SIG-M5 treated with dmso at 0.1 percent for 504 hours (cell line): ENCODE data around the gene DUS1L.

Experiments used
- DNase-seq: peaks from one replicate; lab custom pipeline; 2025; ENCODE audit not compliant: unreplicated experiment; lab: John Stamatoyannopoulos, UW

Gene DUS1L

DNA sequence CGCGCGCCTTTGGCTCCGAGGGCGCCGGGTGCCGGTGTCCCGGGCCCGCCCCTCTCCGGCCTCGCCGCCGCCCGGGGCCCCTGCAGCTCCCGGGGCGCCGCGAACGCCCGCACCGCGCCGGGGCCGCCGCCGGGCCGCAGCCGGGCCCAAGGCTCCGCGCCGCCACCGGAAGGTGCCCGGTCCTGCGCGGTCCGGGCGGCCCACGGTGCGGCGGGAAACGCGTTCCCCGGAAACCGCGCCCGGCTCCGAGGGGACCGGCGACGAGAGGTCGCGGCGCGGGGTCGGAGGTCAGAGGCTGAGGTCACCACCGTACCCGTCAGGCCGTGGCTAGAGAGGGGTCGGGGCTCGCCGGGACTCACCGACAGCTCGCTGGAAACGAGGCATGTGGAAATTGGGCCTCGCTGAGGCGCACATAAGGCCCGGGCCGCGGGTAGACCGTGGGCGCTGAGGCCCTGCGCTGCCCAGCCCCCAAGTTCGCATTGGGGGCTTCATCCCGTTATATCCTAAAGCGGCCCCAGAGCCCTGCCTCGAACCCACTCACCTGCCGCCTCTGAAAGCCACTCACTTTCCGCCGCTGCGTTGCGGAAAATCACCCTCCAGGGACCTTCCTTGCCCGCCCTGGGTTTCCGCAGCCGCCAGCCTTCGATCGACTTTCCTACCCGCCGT, at the start of gene DUS1L:
Gene DUS1L (minus strand): TSS at position 167 of the 666 bp plus-strand sequence. CDS start 745 bp downstream, outside the sequence.
- peak; percentile 30 for DNase-seq

DNA sequence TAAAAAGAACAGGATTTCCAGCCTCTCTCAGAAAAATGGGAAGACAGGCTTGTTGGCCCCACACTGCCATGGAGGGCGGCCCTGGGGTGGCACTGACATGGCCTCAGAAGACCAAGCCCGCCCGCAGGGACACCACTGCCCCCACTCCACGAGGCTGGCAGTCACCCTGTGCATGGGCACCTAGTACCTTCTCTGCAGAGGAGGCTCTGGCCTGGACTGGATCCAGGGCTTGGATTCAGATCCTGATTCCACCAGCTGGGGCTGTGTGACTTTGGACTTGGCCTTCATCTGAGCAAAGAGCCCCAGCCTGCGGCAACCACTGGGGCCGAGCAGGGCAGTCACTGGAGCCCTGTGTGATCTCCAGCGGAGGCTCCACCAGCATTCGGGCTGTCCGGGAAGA, 49.3 kb upstream of the DUS1L start:
- no peak for DNase-seq

DNA sequence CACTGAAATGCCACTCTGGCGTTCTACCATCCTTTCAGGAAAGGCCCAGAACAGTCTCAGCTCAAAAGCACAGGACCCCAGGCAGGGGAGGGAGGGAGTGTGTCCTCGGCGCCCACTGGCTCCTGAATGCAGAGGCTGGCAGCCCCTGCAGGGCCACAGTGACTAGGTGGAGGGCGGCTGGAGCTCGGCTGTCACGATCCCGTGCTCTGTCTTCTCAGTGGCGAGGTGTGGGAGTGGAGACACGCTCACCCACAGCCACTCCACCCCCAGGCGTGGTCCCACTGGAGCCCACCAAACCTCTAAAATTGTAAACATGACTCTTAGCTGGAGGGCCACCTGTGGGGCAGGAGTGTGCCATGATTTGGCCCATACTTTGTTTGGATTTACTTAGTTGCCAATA, 48.8 kb upstream of the DUS1L start:
- no peak for DNase-seq

DNA sequence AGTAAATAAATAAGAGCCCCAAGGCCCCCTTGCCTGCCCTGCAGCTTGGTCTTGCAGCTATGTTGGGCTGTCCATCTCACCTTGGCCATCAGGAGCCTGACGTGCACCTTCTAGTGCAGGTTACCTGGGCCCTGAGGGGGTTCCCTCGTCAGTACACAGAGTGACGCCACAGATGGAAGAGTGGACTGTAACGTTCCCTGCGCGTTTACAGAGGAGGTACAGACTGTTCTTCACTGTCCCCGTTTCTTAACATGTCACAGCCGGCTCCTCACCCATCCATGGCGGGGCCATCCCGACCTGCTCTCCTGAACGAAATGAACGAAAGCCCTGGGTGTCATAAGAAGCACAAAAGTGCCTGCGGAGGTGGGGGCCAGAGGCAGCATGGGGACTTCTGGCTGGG, 48.3 kb upstream of the DUS1L start:
- DNase-seq = no peak

DNA sequence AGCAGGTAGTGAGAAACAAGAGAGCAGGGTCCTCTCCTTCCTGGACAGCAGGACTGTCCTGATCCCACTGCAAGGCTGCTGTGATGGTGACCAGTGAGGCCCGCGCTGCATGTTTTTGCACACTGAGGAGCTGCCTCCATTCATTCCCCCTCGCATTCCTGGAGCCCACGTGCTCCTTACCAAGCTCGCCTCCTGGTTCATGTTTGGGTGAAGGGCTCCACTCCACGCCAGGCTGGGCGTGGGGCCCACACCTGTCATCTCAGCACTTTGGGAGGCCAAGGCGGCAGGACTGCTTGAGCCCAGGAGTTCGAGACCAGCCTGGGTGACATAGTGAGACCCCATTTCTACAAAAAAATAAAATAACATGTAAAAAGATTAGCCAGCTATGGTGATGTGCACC, 47.8 kb upstream of the DUS1L start:
- DNase-seq = no peak

DNA sequence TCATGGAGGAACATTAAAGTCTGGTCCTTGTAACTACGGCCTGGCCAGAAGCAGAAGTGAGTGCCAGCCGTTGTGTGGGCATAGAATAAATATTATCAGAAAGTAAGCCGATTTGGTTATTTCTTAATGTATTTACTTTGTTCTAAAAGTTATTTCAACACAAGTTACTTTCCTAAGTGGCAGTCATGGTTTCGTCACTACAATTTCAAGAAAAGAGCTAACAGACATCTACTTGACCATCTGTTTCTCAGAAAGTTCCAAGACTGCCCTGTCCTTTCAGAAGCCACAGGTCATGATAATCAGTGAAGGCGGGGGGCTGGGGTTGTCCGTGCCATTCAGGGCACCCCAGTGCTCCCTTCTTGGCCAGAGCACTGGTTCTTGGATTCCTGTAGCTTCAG, 47.3 kb upstream of the DUS1L start:
- no peak for DNase-seq

DNA sequence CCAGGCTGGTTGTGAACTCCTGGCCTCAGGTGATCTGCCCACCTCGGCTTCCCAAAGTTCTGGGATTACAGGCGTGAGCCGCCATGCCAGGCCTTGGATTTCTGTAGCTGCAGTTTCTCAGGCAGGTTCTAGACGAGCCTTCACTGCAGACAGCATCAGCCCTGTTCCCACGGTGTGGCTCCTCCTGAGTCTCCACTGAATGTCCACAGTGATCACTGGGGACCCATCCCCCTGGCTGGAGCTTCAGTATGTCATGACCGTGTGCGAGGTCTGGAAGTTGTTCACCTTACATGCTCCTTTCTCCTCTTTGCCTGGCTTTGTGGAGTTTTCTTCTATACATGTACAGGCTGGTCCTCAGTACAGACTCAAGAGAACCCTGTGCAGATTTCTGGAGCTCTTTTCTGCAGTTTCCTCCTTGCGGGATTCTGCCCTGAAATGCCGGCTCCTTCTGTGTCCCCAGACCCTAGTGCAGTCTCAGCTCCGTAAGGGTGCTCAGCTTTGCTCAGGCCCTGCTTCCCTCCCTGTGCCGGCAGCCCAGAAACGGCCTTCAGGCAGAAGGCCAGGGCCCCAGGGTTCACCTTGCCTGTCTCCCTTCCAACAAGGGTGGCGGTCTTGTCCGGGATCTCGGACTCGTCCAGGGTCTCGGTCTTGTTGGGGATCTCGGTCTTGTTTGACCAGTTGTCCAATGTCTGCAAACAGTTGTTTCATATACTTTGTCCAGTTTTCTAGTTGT, 46.7 kb upstream of the DUS1L start:
- DNase-seq = no peak

DNA sequence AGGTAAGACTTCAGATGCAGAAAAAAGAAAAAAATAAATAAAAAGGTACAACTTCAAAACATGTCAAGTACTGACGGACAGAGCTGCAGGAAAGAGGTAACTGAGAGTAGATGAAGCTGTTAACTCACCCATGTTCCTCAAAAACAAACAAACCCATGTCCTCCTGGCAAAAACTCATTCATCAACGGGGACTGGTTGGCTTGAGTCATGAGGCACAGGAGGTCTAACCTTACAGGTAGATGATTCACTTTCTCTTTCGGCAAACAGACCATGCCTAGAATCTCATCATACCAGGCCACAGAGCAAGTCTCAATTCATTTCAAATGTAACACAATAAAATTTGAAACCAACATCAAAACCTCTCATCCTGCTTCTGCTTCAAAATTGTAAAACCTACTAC, 44.7 kb upstream of the DUS1L start:
- peak; percentile 21 for DNase-seq

DNA sequence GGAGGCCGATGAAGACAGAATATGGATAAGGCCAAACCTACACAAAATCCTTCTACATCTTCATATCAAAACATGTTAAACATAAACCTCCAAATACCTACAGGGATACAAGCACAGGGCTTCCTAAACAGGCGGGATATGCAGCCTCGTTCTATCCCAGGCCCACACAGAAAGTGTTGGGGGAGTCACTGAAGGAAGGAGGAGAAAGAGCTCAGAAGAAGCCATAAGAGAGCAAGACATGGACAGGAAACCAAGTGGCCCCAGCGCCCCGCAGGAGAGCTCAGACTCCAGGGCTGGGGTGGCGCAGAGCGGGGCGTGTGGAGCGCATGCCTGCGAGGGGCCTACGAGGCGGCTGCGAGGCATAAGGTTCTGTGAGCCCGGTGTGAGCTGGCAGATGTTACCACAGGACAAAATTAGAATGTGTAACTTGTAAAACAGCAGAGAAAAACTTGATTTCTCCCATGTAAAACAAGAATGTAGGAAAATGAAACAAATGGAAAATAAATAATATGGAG, 43.4 kb upstream of the DUS1L start:
- no peak for DNase-seq

DNA sequence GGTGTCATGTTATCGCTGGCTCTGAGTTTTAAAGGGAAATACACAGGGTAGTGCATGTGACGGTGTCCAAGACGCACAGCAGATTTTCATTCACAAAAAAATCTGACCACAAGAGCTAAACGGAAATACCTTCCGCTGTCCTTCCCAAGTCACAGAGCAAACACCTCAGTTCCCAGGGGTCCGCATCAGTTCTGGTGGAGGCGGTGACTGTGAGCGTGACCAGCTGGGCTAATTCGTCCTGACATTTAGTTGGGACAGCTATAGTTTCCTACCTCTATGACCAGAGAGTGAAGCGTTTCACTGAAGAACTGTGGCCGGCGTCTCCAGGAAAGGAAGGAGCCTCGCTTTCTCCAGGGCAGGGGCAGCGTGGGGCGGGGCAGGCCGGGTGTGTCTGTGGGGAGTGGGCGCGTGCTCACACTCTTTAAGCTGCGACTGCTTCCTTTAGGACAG, 42.9 kb upstream of the DUS1L start:
- no peak for DNase-seq

DNA sequence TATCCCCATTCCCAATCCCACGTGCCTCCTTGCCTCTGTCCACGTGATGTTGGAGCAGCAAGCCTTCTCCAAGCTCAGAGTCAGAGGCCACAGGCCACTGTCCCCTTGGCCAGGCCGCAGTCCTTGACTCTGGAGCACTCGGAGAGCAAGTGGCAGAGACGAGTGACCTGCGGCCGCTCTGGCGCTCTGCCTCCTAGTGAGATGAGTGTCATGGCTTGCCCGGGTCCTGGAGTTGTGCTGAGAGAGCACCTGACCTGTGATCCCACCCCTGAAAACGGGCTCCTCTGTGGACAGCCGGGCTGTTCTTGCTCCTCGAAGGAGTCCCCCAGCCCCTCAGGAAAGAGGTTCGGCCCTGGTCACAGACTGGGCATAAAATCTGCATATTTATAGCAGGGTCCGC, 42.4 kb upstream of the DUS1L start:
- no peak for DNase-seq

DNA sequence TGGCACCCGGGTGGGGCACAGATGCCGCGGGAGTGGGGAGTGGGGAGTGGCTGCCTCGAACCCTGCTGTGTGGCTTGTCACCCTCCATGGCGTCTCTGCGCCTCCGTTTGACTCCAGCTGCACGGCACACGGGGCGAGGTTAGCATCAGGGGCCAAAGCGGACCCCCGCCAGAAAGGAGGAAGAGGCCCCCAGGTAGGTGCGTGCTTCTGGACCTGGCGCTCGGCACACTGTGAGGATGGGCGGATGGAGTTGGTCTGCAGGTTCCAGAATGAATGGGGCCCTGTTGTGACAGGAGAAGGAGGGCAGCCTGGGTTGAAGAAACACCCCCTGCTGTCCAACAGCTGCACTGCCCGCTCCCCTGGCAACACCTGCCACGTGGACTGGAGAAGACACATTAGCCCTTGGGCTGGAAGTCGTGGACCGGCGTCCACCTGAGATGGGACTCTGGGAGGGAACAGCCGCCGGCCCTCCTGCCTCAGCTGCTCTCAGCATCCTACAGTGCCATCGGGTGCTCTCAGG, 41.8 kb upstream of the DUS1L start:
- no peak for DNase-seq

DNA sequence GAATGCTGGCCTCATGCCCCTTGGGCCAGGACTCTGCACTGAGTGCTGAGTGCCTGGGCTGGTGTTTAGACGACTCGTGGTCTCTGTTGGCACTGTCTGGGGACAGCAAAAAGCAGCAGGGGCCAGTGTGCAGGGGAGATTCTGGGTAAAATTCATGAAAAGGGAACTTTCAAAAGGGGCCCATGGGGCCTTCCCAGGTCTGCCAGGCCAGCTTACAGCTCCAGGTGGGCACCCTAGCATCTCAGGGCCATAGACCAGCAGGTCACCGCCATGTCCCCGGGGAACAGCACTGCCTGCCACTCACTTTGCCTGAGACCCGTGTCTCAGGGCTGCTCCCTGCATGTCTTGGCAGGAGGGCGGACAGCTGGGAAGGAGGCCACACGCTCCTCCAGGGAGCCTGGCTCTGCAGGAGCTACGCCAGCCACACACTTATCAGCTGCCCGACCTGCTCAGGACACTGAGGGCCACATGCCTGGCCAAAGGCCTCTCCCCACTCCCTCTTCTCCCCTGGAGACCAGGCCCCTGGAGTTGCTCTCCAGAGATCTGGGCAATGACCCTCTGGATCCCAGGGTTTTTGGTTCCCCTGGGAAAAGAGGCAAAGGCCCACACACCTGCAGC, 41.2 kb upstream of the DUS1L start:
- no peak for DNase-seq

DNA sequence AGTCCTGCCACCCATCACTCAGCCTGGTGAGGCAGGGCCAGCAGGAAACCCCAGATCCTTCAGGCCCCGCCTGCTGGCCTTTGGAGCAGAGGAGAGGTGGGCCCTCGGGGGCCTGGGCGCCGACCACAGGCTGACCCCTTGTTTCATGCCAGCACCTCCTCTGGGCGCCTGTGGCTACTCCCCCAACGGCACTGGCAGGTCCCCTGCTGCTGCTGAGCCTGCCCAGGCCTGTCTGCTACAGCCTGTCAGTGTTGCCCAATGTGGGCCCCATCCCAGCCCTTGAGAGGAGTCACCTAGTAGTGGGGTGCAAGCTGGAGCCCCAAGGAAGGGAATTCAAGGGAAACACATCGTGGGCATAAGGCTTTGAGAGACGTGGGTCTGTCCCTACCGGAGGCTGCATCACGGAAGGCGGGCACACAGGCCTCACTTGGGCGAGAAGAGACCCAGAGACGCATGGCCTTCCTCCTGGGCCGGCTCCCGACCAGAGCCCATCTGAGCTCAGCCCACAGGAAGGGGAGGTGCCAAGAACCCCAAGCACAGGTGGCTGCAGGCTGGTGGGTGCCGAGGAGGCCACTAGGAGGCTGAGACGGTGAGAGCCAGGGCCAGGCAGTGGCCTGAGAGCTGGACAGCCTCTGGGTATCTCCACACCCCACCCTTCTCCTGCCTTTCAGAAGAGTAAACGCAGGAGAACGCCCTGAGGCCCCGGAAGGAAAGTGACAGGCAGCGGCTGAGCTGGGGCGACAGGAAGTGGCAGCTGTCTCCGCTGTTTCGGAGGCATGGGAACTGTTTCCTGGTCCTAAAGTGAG, 40.5 kb upstream of the DUS1L start:
- DNase-seq = peak; percentile 89

DNA sequence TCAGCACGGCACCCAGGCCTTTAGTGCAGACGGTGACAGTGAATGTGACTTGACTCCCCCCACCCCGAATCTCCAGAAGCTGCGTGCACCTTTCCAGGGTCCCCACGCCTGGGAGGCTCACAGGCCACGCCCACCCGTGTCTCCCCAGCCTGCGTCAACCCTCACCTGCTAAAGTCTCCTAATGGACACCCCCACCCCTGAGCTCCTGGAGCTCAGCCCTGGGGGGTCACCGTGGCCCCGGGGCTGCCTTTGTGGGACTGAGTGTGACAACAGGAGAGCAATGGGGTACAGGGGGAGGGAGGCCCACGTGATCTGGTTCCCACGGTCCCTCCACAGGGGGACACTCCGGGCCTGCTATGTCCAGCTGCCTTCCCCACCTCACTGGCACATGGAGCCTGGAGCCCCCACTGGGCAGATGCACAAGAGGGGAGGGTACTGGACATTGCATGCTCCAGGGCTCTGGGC, 39.8 kb upstream of the DUS1L start:
- DNase-seq = no peak

DNA sequence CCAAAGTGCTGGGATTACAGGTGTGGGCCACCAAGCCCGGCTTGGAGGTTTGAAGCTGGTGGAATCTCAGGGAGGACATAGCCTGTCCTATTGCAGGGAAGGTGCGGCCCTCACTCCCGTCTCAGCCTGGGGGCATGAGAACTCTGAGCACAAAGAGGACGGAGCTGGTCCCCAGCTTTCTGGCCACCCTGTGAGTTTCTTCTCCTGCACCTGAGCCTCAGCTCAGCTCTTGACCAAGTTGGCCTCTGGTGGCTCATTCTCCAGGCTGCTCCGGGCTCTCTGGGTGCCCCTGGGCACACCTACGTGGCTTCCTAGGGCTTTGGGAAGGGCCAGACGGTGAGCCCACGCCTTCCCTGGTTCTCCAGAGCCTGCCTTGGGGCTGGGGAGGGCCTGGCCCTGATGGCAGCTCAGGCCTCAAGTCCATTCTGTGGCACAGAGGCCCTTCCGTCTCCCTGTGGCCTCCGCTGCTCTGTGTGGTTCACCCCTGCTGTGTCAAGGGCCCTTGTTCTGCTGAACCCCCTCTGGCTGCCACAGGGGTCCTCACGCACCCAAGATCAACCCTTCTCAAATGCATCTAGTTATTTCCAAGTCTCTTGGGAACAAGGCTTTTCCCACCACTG, 39.3 kb upstream of the DUS1L start:
- DNase-seq = no peak

DNA sequence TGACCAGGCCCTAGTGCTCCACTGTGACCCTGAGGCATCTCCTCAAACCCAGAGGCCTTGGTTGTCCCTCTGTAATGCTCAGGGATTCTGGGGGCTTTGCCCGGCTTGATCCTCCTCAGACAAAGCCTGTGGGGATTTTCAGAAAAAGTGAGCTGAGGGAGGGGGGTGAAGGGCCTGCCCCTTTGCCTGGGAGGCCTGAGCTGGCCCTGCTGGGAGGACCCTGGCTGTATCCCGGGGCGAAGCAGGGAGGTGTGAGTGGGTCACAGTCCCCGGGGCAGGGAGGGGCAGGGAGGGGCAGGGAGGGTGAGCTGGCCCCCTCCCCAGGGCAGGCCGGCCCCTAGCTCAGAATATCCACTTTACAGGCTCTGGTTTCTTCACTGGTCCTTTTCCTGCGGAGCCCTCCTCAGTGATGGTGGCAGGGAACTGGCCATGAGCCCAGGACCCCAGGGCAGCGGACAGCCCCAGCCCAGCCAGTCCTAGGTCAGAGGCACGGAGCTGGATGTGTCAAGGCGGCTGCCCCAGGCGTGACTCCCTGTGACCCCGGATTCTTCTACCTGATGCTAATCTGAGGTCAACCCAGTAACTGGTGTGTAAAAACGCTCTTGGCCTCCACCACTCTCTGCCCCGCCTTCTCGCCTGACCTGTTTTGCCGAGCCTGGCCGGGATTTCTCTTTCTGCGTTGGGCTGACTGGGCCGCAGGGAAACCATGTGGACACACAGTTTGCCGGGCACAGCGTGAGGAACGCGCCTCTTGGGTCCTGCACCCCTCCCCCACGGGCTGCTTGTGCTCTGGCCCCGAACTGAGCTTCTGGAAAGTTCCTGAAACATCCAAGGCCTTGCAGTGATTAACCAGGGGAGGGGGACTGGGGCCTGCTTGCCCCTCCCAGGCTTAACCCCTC, 38.2 kb upstream of the DUS1L start:
- DNase-seq = peak; percentile 70

DNA sequence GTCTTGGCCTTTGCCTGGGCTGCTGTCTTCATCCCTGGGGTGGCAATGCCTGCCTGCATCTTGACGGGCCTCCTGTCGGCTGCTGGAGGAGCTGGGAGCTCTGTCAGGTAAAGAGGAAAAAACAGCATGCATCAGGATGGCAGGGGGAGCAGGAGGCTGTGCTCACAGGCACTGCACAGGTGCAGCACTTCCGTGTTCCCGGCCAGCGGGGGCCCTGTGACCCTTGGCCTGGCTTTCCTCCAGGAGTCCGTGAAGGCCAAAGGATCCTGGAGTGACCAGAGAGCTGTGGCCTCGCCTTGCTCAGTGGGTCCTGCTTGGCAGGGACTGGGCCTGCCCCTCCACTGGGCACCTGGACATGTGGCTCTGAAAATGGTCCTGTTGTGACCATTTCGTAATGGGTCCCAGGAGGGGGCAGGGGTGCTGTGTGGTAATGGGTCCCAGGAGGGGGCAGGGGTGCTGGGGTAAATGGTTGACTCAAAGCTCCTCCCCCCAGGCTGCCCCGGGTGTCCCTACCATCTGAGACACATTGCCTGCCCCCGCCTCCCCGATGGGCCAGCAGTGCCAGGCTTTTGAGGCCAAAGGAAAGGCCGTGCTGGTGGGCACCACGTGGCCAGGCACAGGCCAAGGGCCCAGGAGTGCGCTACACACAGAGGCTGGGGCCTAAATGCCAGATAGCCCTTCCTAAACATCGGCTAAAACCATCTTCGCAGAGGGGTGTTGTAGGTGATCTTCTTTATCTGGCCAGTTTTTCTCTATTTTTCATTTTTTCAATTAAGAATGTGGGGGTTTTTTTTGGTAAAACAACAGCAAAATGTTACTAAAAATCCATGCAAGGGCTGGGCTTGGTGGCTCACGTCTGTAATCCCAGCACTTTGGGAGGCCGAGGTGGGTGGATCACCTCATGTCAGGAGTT, 36.4 kb upstream of the DUS1L start:
- no peak for DNase-seq
